Measurements from ENCODE around the gene FOXN3.

FOXN3 gene

DNA sequence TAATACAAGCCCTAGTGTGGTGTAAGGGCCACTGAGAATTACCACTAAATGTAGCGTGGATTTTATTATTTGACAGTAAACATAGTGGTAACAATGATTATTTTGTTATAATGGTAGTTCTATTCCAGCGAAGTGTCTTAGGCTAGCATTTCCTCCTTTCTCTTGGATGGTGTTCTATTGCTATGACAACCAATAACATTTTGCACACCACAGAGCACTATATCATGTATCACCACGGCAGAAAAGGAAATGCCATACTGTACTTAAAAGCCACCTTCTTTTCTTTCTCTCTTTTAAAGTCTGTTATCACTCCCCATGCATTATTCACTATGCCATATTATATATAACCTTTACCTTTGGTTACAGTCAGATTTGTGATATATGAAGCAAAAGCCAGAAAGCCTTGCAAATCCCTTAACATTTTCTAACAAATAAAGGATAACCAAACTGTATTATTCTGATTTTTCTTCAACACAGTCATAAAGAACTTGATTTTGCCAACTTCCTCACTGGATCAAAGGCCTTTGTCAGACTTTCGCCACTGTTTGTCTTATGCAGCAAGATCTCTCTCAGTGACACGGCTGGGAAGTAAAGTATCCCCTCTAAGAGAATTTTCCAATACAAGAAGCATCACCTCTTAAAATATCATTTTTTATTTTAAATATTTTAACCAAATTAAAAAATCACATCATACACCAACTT, 195.8 kb downstream of the FOXN3 start:
- peak; percentile 82 to 86 for ATAC-seq

GRCh38 chr14:89219051-89219450, 198.0 kb downstream of the FOXN3 start:
- ATAC-seq = no peak

- no peak for ATAC-seq
These were observed 199.1 kb downstream of the FOXN3 start for GRCh38 chr14:89217891-89218290.

DNA sequence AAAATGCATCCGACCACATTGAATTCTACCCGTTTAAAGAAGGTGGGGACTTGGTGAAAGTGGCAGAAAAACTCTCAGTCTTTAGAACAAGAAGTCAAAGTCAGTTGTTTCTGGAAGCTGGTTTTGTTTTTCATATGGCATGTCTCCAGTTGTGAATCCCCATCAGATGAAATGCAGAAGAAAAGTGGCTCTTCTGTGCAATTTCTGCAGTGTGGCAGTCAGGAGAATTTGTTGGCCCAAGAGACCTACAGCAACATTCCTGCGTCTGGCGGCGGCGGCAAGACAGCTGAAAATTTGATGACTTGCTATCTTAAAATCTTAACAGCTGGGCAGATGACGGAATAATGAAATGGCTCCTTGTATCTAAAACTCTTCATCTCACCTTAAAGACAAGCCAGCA, 201.5 kb downstream of the FOXN3 start:
- ATAC-seq = no peak

DNA sequence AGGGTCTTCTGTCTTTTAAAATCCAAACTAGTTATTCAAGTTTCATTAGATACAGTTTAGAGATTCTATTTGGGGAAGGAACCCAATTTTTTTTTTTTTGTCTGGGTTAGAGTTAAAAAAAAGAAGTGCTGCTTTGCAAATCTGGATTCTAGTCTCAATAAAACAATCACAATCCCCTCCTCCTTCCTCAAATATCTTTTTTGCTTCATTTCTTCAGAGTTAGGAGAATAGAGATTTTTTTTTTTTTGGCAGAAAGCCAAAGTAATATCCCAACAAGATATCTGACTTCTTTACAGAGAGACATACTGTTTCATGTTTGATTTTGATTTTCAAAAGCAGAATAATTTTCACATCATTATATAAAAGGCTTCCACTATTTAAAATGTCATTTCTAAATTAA, 201.9 kb downstream of the FOXN3 start:
- no peak for ATAC-seq

DNA sequence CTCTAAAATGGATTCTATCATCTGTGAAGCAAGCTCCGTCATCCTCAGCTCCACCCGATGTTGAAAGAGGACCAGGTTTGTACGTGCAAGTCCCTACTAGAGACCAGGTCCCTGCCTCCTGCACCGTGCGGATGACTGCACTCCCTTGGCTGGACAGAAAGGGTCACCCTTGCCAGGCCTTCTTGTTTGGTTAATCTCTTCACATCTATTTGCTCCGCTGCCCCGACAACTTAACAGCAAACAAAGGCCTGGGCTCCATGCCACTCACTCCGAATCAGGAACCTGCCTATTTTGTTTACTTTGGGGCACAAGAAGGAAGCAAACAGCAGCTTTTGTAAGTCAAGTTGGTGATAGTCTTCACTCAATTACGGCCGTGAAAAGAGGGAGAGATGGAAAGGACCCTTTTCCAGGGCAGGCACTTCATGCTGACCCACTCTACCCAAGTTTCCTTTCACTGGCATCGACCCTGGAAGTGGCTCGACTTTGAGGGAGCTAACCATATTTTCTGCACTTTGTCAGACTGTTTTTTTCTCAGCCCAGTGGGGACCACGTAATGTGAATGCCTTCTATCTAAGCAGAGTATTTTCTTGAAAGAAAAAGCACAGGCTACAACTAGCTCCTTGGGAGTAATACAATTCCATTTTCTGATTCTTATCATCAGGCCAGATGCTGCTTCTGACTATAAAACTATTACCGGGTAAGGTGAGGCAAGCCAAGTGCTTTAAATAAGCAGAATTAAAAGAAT, 202.6 kb downstream of the FOXN3 start:
- ATAC-seq = no peak

- ATAC-seq = no peak
These were observed 204.4 kb downstream of the FOXN3 start for GRCh38 chr14:89212386-89213235.

- ATAC-seq = no peak
These were observed 207.5 kb downstream of the FOXN3 start for GRCh38 chr14:89209558-89209957.

DNA sequence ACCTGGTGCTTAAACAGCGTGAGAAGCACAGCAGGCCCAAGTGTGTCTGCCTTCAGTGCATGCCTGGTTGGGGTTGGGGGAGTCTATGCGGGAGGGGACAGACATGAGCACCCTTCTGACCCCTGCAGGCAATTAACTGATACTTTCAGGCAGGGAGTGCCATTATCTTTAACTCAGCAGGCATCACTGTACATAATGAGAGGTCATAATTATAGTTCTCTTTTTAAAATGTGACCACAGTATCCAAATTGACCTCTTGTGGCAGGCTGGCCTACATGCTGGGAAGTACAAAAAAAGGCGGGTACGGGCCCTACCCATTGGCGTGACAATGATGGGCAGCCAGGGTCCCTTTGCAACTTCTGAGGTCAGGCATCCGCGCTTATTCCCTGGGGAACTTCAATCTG, 209.1 kb downstream of the FOXN3 start:
- ATAC-seq = no peak

DNA sequence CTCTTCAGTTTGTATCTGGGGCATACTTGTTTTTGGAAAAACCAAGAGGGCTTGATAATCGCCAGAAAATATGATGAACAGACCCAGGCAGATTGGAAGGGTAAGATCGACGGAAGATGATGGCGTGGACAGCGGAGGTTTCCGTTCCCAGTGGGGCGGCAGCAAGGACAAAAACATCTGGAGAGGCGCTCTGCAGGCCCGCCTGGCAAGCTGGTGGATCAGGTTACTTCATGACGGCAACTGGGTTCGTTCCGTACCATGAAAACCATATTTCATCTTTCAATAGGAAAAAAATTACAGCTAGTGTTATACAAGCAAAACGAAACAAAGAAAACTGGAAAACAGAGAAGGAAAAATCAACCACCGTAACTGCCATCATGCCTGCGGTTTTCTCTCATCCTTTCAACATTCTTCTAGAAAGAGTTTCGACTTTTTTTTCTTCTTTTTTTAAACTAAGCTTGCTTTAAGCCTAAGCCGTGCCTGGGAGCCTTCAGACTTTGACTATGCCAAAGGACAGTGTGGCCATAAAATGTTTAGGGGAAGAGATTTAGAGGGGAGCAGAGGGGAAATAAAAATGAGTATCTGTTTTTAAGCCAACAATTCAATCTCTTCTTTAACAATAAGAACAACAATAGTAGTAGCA, 210.5 kb downstream of the FOXN3 start:
- no peak for ATAC-seq

DNA sequence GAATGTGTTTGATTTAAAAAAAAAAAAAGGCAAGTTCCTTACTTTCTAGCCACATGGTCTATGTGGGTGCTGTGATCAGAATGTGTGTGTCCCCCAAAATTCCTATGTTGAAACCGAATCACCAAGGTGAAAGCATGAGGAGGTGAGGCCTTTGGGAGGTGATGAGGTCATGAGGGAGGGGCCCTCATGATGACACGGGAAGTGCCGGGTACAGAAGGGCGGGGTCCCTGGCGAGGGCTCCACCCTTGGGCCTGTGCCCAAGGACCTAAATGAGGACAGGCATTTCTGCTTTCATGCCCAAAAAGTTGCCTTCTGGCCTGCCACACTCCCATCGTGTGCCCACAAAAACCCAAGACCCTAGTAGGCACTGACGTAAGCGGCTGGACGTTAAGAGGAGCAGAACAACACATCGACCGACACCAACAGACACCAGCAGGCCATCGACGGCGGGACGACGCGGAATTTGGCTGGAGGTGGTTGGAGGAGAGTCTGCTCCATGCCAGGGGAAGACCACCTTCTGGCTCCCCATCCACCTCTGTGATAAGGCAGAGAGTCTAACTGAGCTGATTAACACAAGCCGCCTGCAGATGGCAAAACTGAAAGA, 211.8 kb downstream of the FOXN3 start:
- no peak for ATAC-seq

DNA sequence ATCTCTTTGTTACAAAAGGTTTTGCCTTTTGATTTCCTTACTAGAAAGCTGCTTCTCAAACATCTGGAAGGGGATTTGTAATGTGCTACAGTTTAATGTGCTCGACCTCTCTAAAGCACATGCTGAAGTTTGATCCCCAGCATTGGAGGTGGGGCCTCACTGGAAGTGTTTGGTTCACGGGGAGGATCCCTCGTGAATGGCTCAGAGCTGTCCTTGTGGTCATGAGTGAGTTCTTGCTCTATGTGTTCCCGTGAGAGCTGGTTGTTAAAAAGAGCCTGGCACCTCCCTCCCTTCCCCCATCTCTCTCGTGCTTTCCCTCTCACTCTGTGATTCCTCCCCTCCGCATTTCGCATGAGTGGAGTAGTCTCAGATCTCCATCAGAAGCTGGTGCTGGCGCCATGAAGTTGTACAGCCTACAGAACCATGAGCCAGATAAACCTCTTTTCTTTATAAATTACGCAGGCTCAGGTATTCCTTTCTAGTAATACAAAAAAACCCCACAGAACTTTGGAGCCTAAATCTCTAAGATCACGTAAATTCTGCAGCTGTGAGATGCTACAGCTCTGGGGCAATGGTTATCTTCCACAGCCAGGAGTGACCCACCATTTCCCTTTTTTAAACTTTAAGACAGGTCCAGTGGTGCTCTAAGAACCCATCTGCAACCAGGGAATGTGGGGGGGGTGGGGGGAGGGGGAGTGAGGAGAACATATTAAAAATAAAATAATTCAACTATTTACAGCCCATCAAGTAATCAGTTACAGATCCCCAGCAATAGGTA, 214.4 kb downstream of the FOXN3 start:
- no peak for ATAC-seq

- ATAC-seq = no peak
These were observed 215.4 kb downstream of the FOXN3 start for GRCh38 chr14:89201645-89202044.

DNA sequence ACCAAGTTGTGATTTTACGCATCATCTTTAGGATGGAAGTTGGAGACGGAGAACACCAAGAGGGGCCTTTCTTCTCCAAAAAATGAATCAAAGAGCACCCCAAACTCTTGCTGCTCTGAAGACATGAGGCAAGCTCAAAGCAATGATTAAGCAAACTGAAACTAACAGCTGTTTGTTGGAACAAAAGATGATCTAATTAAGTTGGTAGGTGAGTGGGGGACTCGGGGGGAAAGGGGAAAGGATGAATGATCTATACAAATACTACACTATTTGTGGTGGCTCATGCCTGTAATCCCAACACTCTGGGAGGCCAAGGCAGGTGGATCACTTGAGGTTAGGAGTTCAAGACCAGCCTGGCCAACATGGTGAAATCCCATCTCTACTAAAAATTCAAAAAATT, 217.7 kb downstream of the FOXN3 start:
- peak; percentile 63 to 73 for ATAC-seq

- no peak for ATAC-seq
These were observed 218.3 kb downstream of the FOXN3 start for GRCh38 chr14:89198544-89199329.

DNA sequence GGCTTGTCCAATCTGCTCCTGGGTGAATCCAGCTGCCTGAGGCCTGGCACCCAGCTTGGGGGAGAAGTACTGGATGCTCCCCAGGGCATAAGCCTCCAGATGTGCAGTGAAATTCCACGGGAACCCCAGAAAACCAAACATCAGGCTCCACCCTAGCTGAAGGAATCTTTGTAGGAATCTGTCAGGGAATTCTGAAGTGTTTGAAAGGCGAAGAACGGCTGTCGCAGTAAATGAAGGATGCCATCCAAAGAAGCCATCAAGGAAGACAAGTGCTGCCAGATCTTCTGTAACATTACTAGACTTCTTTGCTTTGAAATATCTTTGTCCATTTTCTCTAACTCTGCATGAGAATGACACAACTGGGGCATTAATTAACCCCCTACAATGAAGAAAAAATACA, 219.4 kb downstream of the FOXN3 start:
- ATAC-seq = no peak

DNA sequence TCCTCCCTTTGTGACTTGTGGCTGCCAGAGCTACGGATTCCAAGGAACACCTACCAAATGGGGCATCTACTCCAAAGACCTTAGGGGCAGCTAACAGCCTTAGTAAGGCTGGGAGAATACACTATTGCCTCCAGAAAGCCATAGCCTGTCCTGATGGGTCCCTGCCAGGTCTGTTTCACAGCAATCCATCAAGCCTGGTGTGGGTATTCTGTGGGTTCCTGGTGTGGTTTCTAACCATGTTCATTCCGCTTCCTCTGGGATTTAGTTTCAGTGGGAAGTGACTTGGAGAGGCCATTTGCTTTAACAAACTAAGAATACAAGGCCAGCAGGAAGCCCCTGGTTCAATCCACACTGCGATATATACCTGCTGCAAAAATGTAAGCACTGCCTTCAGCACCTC, 220.5 kb downstream of the FOXN3 start:
- ATAC-seq = no peak

- no peak for ATAC-seq
These were observed 222.7 kb downstream of the FOXN3 start for GRCh38 chr14:89194376-89194775.

GRCh38 chr14:89190765-89191513, 226.1 kb downstream of the FOXN3 start:
- ATAC-seq = no peak

GRCh38 chr14:89188492-89188891, 228.5 kb downstream of the FOXN3 start:
- ATAC-seq = no peak
